H9 (cell line): ENCODE data around the gene CATSPER1. TPM values are rescaled to one million over a fixed set of nuclear protein-coding genes. Genes with fewer than 3 reads are reported as not detected.

Source experiments
- DNase-seq: peaks from one replicate; pipeline ENCODE4 v3.0.0-alpha.2; 2017
- H2AFZ ChIP-seq: one replicate; pipeline ENCODE4 v1.6.1; 2013; ENCODE audit warnings: mild to moderate bottlenecking, low read length, control low read depth, moderate library complexity
- H2AK5ac ChIP-seq: 2 replicates; pipeline ENCODE4 v1.6.1; 2013; ENCODE audit warnings: low read length, control low read depth, mixed read lengths; ENCODE audit not compliant: insufficient read length
- H2BK120ac ChIP-seq: one replicate; pipeline ENCODE4 v1.6.1; 2013; ENCODE audit warnings: low read depth, mild to moderate bottlenecking, low read length, control low read depth, inconsistent platforms; ENCODE audit not compliant: poor library complexity, severe bottlenecking
- H2BK12ac ChIP-seq: 2 replicates; pipeline ENCODE4 v1.6.1; 2013; ENCODE audit warnings: low read length, control low read depth, mixed read lengths, low read depth; ENCODE audit not compliant: insufficient read length
- H2BK15ac ChIP-seq: 2 replicates; pipeline ENCODE4 v1.6.1; 2013; ENCODE audit warnings: low read depth, low read length, control low read depth
- H2BK20ac ChIP-seq: one replicate; pipeline ENCODE4 v1.6.1; 2013; ENCODE audit warnings: low read depth, mild to moderate bottlenecking, low read length, control low read depth, inconsistent platforms; ENCODE audit not compliant: poor library complexity, severe bottlenecking
- H2BK5ac ChIP-seq: 2 replicates; pipeline ENCODE4 v1.6.1; 2013; ENCODE audit warnings: low read length, control low read depth, mixed read lengths; ENCODE audit not compliant: insufficient read length
- H3K14ac ChIP-seq: 2 replicates; pipeline ENCODE4 v1.6.1; 2013; ENCODE audit warnings: low read length, control low read depth; ENCODE audit not compliant: insufficient read depth
- H3K18ac ChIP-seq: 2 replicates; pipeline ENCODE4 v1.6.1; 2013; ENCODE audit warnings: low read depth, mild to moderate bottlenecking, mixed read lengths, low read length, control low read depth; ENCODE audit not compliant: insufficient read length
- H3K23ac ChIP-seq: 2 replicates; pipeline ENCODE4 v1.6.1; 2013; ENCODE audit warnings: low read length, control low read depth, mixed read lengths, low read depth; ENCODE audit not compliant: insufficient read length
- H3K23me2 ChIP-seq: 2 replicates; pipeline ENCODE4 v1.6.1; 2013; ENCODE audit warnings: low read depth, mild to moderate bottlenecking, mixed read lengths, low read length, control low read depth; ENCODE audit not compliant: insufficient read length, poor library complexity, severe bottlenecking
- H3K27ac ChIP-seq: 2 replicates; pipeline ENCODE4 v1.5.1; 2013; ENCODE audit warnings: low read length, control low read depth, mixed read lengths, low read depth; ENCODE audit not compliant: insufficient read length
- H3K27me3 ChIP-seq: 2 replicates; pipeline ENCODE4 v1.6.1; 2013; ENCODE audit warnings: low read length, control low read depth, inconsistent platforms; ENCODE audit not compliant: insufficient read depth
- H3K4ac ChIP-seq: 2 replicates; pipeline ENCODE4 v1.6.1; 2013; ENCODE audit warnings: low read depth, mild to moderate bottlenecking, control low read depth, inconsistent platforms, low read length, moderate library complexity
- H3K4me1 ChIP-seq: 2 replicates; pipeline ENCODE4 v1.6.1; 2013; ENCODE audit warnings: low read length, control low read depth, inconsistent platforms; ENCODE audit not compliant: insufficient read depth
- H3K4me2 ChIP-seq: 2 replicates; pipeline ENCODE4 v1.6.1; 2013; ENCODE audit warnings: low read length, control low read depth, mixed read lengths; ENCODE audit not compliant: insufficient read length, insufficient read depth
- H3K56ac ChIP-seq: 2 replicates; pipeline ENCODE4 v1.6.1; 2013; ENCODE audit warnings: low read depth, mild to moderate bottlenecking, mixed read lengths, low read length, control low read depth; ENCODE audit not compliant: insufficient read length
- H3K79me1 ChIP-seq: 2 replicates; pipeline ENCODE4 v1.6.1; 2013; ENCODE audit warnings: low read depth, mild to moderate bottlenecking, moderate library complexity, low read length, control low read depth, inconsistent platforms; ENCODE audit not compliant: insufficient read depth, poor library complexity, severe bottlenecking
- H3K79me2 ChIP-seq: 2 replicates; pipeline ENCODE4 v1.6.1; 2013; ENCODE audit warnings: low read length, control low read depth, inconsistent platforms; ENCODE audit not compliant: insufficient read depth
- H3K9ac ChIP-seq: 2 replicates; pipeline ENCODE4 v1.6.1; 2013; ENCODE audit warnings: low read length, control low read depth, mixed read lengths; ENCODE audit not compliant: insufficient read length; ENCODE audit errors: extremely low read depth
- H3K9me3 ChIP-seq: one replicate; pipeline ENCODE4 v1.6.1; 2013; ENCODE audit warnings: low read depth, low read length, inconsistent platforms; ENCODE audit not compliant: control insufficient read depth
- H3T11ph ChIP-seq: one replicate; pipeline ENCODE4 v1.6.1; 2013; ENCODE audit warnings: mild to moderate bottlenecking, low read length, control low read depth, inconsistent platforms
- H4K20me1 ChIP-seq: one replicate; pipeline ENCODE4 v1.6.1; 2013; ENCODE audit not compliant: control insufficient read depth, insufficient read length, insufficient read depth
- H4K5ac ChIP-seq: 2 replicates; pipeline ENCODE4 v1.6.1; 2013; ENCODE audit warnings: low read depth, mild to moderate bottlenecking, mixed read lengths, low read length, control low read depth; ENCODE audit not compliant: insufficient read length
- H4K8ac ChIP-seq: replicated peaks from 2 replicates; pipeline ENCODE4 v1.6.1; 2013; ENCODE audit warnings: low read length, control low read depth, mixed read lengths, low read depth; ENCODE audit not compliant: insufficient read length
- H4K91ac ChIP-seq: 2 replicates; pipeline ENCODE4 v1.6.1; 2013; ENCODE audit warnings: low read depth, mild to moderate bottlenecking, moderate library complexity, mixed read lengths, low read length, control low read depth; ENCODE audit not compliant: insufficient read length
- H3K27ac Mint-ChIP-seq, 3 experiments: 2 replicates in 2 of 3; 3 replicates in 1 of 3; pipeline ENCODE4 v1.8.0; 2020 to 2021; ENCODE audit warnings: mixed read lengths in 3 of 3, mild to moderate bottlenecking in 1 of 3, moderate library complexity in 1 of 3
- H3K27me3 Mint-ChIP-seq: 2 replicates; pipeline ENCODE4 v1.8.0; 2021; ENCODE audit warnings: low read depth, mild to moderate bottlenecking, moderate library complexity, mixed read lengths
- H3K36me3 Mint-ChIP-seq, 3 experiments: 2 replicates in 2 of 3; 3 replicates in 1 of 3; pipeline ENCODE4 v1.8.0; 2020 to 2021; ENCODE audit warnings: low read depth in 3 of 3, mixed read lengths in 3 of 3; ENCODE audit not compliant: insufficient read depth in 1 of 3
- H3K4me1 Mint-ChIP-seq, 2 experiments: 2 replicates each; pipeline ENCODE4 v1.8.0; 2020; ENCODE audit warnings: mixed read lengths in 2 of 2
- H3K4me3 Mint-ChIP-seq, 2 experiments: 2 replicates in 1 of 2; 3 replicates in 1 of 2; pipeline ENCODE4 v1.8.0; 2020 to 2021; ENCODE audit warnings: mild to moderate bottlenecking in 2 of 2, mixed read lengths in 2 of 2, moderate library complexity in 1 of 2
- H3K9me3 Mint-ChIP-seq, 2 experiments: 2 replicates in 1 of 2; 3 replicates in 1 of 2; pipeline ENCODE4 v1.8.0; 2020; ENCODE audit warnings: mild to moderate bottlenecking in 2 of 2, mixed read lengths in 2 of 2, moderate library complexity in 1 of 2
- CTCF ChIP-seq: fragments of 200-600 bp; sonication (generic); conservative IDR thresholded peaks from 3 replicates; pipeline ENCODE4 v1.8.0; 2021; ENCODE audit warnings: antibody characterized with exemption, mild to moderate bottlenecking
- WGBS: extraction: QIAGEN DNeasy Blood & Tissue Kit; methylation state at CpG from one replicate; pipeline ENCODE4 v1.1.7; 2013; ENCODE audit warnings: missing lambda C conversion rate, low lambda C conversion rate, mixed read lengths; ENCODE audit not compliant: insufficient read length; ENCODE audit errors: extremely low coverage; 5-methylcytosine and 5-hydroxymethylcytosine counted together
- total RNA-seq: library from RNA; stranded (reverse); gene quantifications from 2 replicates; pipeline ENCODE4 v1.2.1, GENCODE V29; 2021

Gene CATSPER1
- total RNA-seq, 1 experiment from 2014 or later, result not detected

GRCh38 chr11:66039765-66040164 is 13.5 kb upstream of the CATSPER1 start:
- Histone ChIP-seq H4K20me1 (no peaks in the 10 kb centered on the region), H3K27me3 (no peaks in the 10 kb centered on the region), H2BK12ac (no peak overlapping the region), H3K4me1 (no peaks in the 10 kb centered on the region), H2BK5ac (no peak overlapping the region), H3K9me3 (peaks cover 8% of the 10 kb centered on the region), H3K14ac (no peak overlapping the region), H3K79me1 (no peaks in the 10 kb centered on the region), H2BK120ac (no peak overlapping the region), H3K9ac (no peak overlapping the region), H4K91ac (no peak overlapping the region), H3T11ph (no peak overlapping the region), H3K23me2 (no peaks in the 10 kb centered on the region), H2AK5ac (no peak overlapping the region), H3K23ac (no peak overlapping the region), H3K4ac (no peak overlapping the region), H3K56ac (no peak overlapping the region), H2BK15ac (no peak overlapping the region), H3K27ac (no peak overlapping the region), H3K4me2 (no peak overlapping the region), H4K8ac (no peak overlapping the region), H2AFZ (no peak overlapping the region), H3K79me2 (no peaks in the 10 kb centered on the region), H2BK20ac (no peak overlapping the region), H3K18ac (no peak overlapping the region), H4K5ac (no peak overlapping the region)
- no CpG with 5 or more reads among the region's 3 CpGs for WGBS
- Mint-ChIP-seq H3K4me1 (peaks cover 2 to 3% of the 10 kb centered on the region in 2 experiments), H3K36me3 (peaks cover 20 to 30% (median 21%) of the 10 kb centered on the region in 3 experiments), H3K27ac (no peak overlapping the region; a peak in 2 of 7 replicates), H3K9me3 (peaks cover 18 to 23% of the 10 kb centered on the region in 2 experiments), H3K4me3 (no peak overlapping the region), H3K27me3 (peaks cover 14% of the 10 kb centered on the region; the same call in 1 of the 2 replicates)
- no peak for TF ChIP-seq CTCF
- DNase-seq, result no peak
